ENCODE measurements around the gene ATP11B.

GRCh38 chr3:182910936-182911781, 117.9 kb downstream of the ATP11B start:
- TF ChIP-seq CTCF (IDR thresholded peaks at IDR 0.05) (no peak), POLR2AphosphoS5 (IDR thresholded peaks at IDR 0.05) (no peak), EP300 (IDR thresholded peaks at IDR 0.05) (no peak)

All from esophagus muscularis mucosa (tissue), 4 donors.